NB4 (cell line): Measurements from ENCODE around the gene CMSS1.

Experiments
- MAX ChIP-seq: IDR thresholded peaks from 2 replicates; pipeline ENCODE4 v1.6.1; 2011; ENCODE audit warnings: low read depth, low read length
- MYC ChIP-seq: IDR thresholded peaks from 2 replicates; pipeline ENCODE4 v1.6.1; 2011; ENCODE audit warnings: low read depth, low read length
- POLR2A ChIP-seq: IDR thresholded peaks from 2 replicates; pipeline ENCODE4 v1.6.1; 2011; ENCODE audit warnings: mild to moderate bottlenecking; ENCODE audit not compliant: insufficient read length; ENCODE audit errors: extremely low read depth
- TF ChIP-seq, protein P1 (sequence below): IDR thresholded peaks from one replicate; pipeline ENCODE4 v1.5.1; 2012; ENCODE audit warnings: low read depth, low read length

DNA sequence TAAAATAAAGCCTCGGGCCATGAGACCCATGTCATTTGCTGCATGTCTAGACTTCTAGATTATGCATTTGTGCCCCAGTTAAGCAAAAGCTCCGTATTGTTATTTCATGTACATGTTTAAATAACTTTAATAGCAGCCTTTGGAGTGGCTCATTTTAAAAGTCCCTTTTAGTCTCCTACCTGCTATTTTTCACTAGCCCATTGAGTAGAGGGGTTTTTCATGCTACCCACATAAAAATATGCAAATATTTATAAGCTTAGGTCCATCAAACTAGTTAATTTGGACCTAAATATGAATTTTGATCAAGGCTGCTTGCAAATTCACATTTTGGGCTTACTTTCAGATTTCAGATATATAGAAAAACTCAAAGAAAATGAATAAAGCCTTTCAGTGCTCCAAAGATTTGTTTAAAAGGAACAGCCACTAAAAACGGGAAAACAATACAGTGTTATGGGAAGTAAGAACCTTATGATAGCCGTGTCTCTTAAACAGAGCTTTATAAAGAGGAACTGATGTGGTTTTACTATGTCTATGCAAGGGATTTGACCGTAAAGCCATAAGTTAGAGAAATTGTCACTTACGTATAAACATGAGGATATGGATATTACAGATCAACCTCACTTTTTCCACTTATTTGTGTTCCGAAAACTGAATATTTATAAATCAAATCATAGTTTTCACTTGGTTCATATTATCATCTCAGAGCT is 266.6 kb downstream of the CMSS1 start:
- TF ChIP-seq, protein P1, sequence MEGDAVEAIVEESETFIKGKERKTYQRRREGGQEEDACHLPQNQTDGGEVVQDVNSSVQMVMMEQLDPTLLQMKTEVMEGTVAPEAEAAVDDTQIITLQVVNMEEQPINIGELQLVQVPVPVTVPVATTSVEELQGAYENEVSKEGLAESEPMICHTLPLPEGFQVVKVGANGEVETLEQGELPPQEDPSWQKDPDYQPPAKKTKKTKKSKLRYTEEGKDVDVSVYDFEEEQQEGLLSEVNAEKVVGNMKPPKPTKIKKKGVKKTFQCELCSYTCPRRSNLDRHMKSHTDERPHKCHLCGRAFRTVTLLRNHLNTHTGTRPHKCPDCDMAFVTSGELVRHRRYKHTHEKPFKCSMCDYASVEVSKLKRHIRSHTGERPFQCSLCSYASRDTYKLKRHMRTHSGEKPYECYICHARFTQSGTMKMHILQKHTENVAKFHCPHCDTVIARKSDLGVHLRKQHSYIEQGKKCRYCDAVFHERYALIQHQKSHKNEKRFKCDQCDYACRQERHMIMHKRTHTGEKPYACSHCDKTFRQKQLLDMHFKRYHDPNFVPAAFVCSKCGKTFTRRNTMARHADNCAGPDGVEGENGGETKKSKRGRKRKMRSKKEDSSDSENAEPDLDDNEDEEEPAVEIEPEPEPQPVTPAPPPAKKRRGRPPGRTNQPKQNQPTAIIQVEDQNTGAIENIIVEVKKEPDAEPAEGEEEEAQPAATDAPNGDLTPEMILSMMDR, result no peak
- TF ChIP-seq POLR2A (no peak), MAX (no peak), MYC (no peak)
